ACC112 (cell line): ENCODE data around the gene UIMC1.
"Not testable (repeated sequence)": the region's sequence is repeated elsewhere in the genome, so short reads cannot be mapped to it uniquely, and the experiment has no call there.

ENCODE experiments used
- H2AFZ ChIP-seq: fragments of 200-600 bp; sonication (generic); one replicate; pipeline ENCODE4 v1.6.0; 2017; ENCODE audit warnings: antibody characterized with exemption, low read length; ENCODE audit not compliant: unreplicated experiment
- H3K27ac ChIP-seq: fragments of 200-600 bp; sonication (generic); 2 replicates; pipeline ENCODE4 v1.5.1; 2014; ENCODE audit warnings: low read depth, mild to moderate bottlenecking, antibody characterized with exemption, low read length, moderate library complexity
- H3K27me3 ChIP-seq: fragments of 200-600 bp; sonication (generic); 2 replicates; pipeline ENCODE4 v1.6.1; 2014; ENCODE audit warnings: mild to moderate bottlenecking, antibody characterized with exemption, low read length, moderate library complexity, mixed read lengths; ENCODE audit not compliant: insufficient read depth
- H3K36me3 ChIP-seq: fragments of 200-600 bp; sonication (generic); 2 replicates; pipeline ENCODE4 v1.6.1; 2016; ENCODE audit warnings: mild to moderate bottlenecking, antibody characterized with exemption, low read length, moderate library complexity, mixed read lengths; ENCODE audit not compliant: insufficient read depth
- H3K4me1 ChIP-seq: fragments of 200-600 bp; sonication (generic); one replicate; pipeline ENCODE4 v1.6.1; 2016; ENCODE audit warnings: low read length, mixed read lengths; ENCODE audit not compliant: insufficient read depth, unreplicated experiment, control insufficient read depth
- H3K4me3 ChIP-seq: fragments of 200-600 bp; sonication (generic); 2 replicates; pipeline ENCODE4 v1.5.1; 2014; ENCODE audit warnings: mild to moderate bottlenecking, low read depth, low read length
- H3K79me2 ChIP-seq: fragments of 200-600 bp; sonication (generic); one replicate; pipeline ENCODE4 v1.6.0; 2016; ENCODE audit warnings: low read length; ENCODE audit not compliant: control insufficient read depth, unreplicated experiment, insufficient read depth

The UIMC1 gene

GRCh38 chr5:176878463-176878862 lies 128.1 kb downstream of the UIMC1 start:
- Histone ChIP-seq H3K4me1 (no peaks in the 10 kb centered on the region), H2AFZ (no peak overlapping the region), H3K79me2 (no peaks in the 10 kb centered on the region), H3K36me3 (no peaks in the 10 kb centered on the region), H3K27me3 (peaks cover 54% of the 10 kb centered on the region), H3K4me3 (no peak overlapping the region), H3K27ac (no peak overlapping the region)

DNA sequence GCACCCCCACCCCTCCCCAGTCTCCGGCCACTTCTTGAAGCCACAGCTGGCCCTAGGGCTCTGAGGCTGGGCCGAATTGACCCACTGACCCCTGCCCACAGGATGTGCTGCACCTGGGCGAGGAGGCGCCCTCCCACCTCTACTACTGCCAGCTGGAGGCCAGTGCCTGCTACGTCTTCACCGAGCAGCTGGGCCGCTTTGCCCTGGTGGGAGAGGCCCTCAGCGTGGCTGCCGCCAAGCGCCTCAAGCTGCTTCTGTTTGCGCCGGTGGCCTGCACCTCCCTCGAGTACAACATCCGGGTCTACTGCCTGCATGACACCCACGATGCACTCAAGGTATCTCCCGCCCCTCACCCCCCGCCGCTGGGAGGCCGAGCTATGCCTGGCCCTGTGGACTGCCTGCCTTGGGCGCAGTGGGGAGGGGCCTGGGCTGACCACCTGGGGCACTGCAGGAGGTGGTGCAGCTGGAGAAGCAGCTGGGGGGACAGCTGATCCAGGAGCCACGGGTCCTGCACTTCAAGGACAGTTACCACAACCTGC lies 128.7 kb downstream of the UIMC1 start:
- no peaks in the 10 kb centered on the region for H3K79me2 ChIP-seq
- peaks cover 59% of the 10 kb centered on the region for H3K27me3 ChIP-seq
- no peak overlapping the region for H3K27ac ChIP-seq
- H2AFZ ChIP-seq = no peak overlapping the region
- no peaks in the 10 kb centered on the region for H3K4me1 ChIP-seq
- no peak overlapping the region for H3K4me3 ChIP-seq
- no peaks in the 10 kb centered on the region for H3K36me3 ChIP-seq

DNA sequence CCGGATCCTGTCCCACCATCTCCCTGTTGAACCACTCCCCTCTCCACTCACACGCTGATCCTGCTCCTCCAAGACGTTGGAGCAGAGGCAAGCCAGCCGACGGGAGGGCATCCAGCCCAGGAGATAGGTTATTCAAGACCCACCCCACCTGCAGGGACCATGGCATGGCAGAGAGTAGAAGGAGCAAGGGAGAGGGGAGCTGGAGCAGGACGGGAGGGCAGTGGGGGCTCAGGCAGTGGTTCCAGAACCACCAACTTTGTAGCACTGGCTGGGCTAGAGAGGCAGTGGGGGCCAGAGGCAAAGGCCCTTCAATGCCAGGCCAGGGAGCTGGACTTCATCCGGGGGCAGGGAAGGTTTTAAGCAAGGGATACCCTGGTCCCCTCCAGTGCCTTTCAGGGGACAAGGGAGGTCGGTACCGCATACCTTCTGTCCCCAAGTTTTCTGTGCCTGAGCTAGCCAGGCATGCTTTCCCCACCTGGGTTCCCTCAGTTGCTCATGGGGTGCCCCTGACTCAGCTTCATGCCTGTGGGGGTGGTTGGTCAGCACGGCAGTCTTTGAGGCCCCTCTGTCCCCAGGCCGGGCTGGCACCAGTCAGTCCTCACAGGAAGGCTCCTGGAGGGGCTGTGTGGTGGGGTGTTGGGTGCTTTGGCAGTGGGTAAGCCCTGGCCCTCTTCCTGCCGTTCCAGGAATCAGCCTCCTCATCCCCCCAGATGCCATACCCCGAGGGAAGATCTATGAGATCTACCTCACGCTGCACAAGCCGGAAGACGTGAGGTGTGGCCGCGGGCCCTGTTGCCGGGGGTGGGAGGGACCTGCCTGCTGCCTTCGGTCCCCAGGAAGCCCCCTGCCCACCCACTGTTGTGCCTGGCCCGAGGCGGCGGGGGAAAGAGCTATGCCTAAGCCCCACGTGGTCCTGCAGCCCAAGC lies 129.8 kb downstream of the UIMC1 start:
- no peak overlapping the region for H3K4me3 ChIP-seq
- H3K36me3 ChIP-seq = no peaks in the 10 kb centered on the region
- H3K79me2 ChIP-seq = no peaks in the 10 kb centered on the region
- no peak overlapping the region for H3K27ac ChIP-seq
- no peak overlapping the region for H2AFZ ChIP-seq
- H3K4me1 ChIP-seq = no peaks in the 10 kb centered on the region
- peaks cover 59% of the 10 kb centered on the region for H3K27me3 ChIP-seq

DNA sequence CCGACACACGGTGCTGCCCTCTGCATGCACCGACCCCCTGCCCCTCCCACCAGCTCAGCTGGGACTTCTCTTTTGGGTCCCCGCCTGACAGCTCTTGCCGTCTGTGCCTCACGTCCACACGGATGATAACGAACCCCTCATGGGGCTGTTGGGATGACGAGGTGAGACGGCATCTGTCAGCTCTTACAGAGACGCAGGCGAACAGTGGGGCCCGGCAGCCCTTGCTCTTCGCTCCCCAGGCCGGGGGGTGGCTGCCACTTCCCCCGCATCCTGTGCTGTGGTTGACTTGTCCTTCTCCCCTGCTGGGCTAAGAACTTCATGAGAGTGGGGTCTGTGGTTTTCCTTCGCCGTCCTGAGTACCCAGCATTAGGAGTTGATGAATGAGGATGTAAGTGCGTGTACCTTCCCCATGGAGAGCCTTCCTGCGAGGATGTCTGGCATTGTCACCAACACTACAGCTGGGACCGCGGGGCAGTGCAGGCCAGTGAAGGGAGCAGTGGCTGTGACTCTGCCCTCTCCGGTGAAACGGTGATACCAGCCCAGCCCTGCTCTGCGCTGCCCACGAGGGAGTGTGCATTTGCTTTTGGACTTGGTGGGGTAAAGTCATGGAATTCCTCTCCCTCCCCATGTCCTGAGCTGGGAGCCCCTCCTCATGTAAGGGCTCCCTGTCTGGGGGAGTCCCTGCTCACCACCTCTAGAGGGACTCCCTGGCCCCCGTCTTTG lies 130.6 kb downstream of the UIMC1 start:
- Histone ChIP-seq H2AFZ (no peak overlapping the region), H3K4me1 (no peaks in the 10 kb centered on the region), H3K27ac (no peak overlapping the region), H3K27me3 (peaks cover 59% of the 10 kb centered on the region), H3K79me2 (no peaks in the 10 kb centered on the region), H3K4me3 (no peak overlapping the region), H3K36me3 (no peaks in the 10 kb centered on the region)

- Histone ChIP-seq H3K4me1 (no peaks in the 10 kb centered on the region), H3K36me3 (no peaks in the 10 kb centered on the region)
Measured at GRCh38 chr5:176875014-176875550, 131.5 kb downstream of the UIMC1 start.

GRCh38 chr5:176874198-176874780 lies 132.3 kb downstream of the UIMC1 start:
- no peaks in the 10 kb centered on the region for H3K36me3 ChIP-seq
- no peak overlapping the region for H3K4me3 ChIP-seq
- peaks cover 58% of the 10 kb centered on the region for H3K27me3 ChIP-seq
- H3K4me1 ChIP-seq = no peaks in the 10 kb centered on the region
- H3K79me2 ChIP-seq = no peaks in the 10 kb centered on the region
- H3K27ac ChIP-seq = no peak overlapping the region
- H2AFZ ChIP-seq = no peak overlapping the region

More at GRCh38 chr5:176875014-176875550, 131.5 kb downstream of the UIMC1 start:
- peaks cover 59% of the 10 kb centered on the region for H3K27me3 ChIP-seq
- H2AFZ ChIP-seq = no peak overlapping the region
- H3K79me2 ChIP-seq = no peaks in the 10 kb centered on the region
- no peak overlapping the region for H3K27ac ChIP-seq
- H3K4me3 ChIP-seq = no peak overlapping the region

DNA sequence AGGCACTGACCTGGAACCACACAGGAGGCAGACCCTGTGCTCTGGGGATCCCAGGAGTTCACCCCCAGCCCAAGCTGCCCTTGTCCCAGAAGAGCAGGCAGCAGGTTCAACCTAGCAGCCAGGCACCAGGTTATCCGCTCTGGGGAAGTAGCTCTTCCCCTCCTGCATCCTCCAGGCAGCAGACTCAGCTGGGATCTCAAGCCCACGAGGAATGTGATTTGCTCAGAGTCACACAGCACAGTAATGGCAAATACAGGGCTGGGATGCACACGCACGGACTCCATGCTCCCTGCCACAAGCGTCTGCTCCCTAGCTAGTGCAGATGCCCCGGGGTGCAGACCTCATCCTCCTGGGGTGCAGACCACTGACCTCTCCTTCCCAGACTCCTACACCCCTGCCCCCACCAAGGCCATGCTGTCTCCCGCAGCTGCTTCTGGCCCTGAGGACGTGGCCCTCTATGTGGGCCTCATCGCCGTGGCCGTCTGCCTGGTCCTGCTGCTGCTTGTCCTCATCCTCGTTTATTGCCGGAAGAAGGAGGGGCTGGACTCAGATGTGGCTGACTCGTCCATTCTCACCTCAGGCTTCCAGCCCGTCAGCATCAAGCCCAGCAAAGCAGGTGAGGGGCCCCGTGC lies 132.9 kb downstream of the UIMC1 start:
- Histone ChIP-seq H3K27ac (no peak overlapping the region), H3K4me1 (no peaks in the 10 kb centered on the region), H3K4me3 (no peak overlapping the region), H3K36me3 (no peaks in the 10 kb centered on the region), H2AFZ (no peak overlapping the region), H3K27me3 (peaks cover 55% of the 10 kb centered on the region), H3K79me2 (no peaks in the 10 kb centered on the region)

DNA sequence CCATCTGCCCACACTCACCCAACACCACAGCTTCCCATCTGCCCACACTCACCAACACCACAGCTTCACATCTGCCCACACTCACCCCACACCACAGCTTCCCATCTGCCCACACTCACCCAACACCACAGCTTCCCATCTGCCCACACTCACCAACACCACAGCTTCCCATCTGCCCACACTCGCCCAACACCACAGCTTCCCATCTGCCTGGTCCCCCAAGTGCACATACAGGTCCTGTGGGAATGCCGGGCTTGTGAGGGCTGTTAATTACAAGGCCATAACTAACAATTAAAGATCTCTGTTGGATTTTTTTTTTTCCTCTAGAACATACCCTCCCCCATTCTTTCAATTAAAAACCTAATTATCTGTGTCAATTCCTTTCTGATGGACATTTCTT lies 133.6 kb downstream of the UIMC1 start:
- not testable (repeated sequence) for H3K4me1 ChIP-seq, H3K79me2 ChIP-seq, H3K36me3 ChIP-seq, H3K27ac ChIP-seq, H3K4me3 ChIP-seq, H2AFZ ChIP-seq
- H3K27me3 ChIP-seq = peaks cover 57% of the 10 kb centered on the region

- H3K36me3 ChIP-seq, H3K4me3 ChIP-seq, H3K79me2 ChIP-seq, H2AFZ ChIP-seq, H3K4me1 ChIP-seq, H3K27ac ChIP-seq: not testable (repeated sequence)
- peaks cover 56% of the 10 kb centered on the region for H3K27me3 ChIP-seq
Measured at GRCh38 chr5:176872586-176872985, 134.0 kb downstream of the UIMC1 start.

GRCh38 chr5:176870644-176871043 lies 135.9 kb downstream of the UIMC1 start:
- H3K27ac ChIP-seq, H3K4me1 ChIP-seq, H3K4me3 ChIP-seq, H3K36me3 ChIP-seq, H2AFZ ChIP-seq, H3K79me2 ChIP-seq: not testable (repeated sequence)
- H3K27me3 ChIP-seq = peaks cover 57% of the 10 kb centered on the region
